Ovary (tissue), 3 donors: ENCODE data around the gene RGS9.

ENCODE experiments used
- EP300 ChIP-seq: sonication (generic); formaldehyde crosslinking; IDR thresholded peaks from one replicate; pipeline ENCODE4 v1.6.1; 2017; ENCODE audit warnings: antibody characterized with exemption
- POLR2A ChIP-seq: fragments of 450-650 bp; IDR thresholded peaks from one replicate; pipeline ENCODE4 v1.6.1; 2017; ENCODE audit warnings: antibody characterized with exemption, mild to moderate bottlenecking, moderate library complexity
- TF ChIP-seq, protein P1 (sequence below), 3 donors: fragments of 450-650 bp in 2 of 3; fragments of 200-600 bp in 1 of 3; IDR thresholded peaks; one replicate each; pipeline versions ENCODE4 v1.5.1 to v1.8.0; 2016 to 2022; ENCODE audit warnings: antibody characterized with exemption in 3 of 3, mild to moderate bottlenecking in 1 of 3
- donor health status: DM: no; HTN: no; CAD: no.

DNA sequence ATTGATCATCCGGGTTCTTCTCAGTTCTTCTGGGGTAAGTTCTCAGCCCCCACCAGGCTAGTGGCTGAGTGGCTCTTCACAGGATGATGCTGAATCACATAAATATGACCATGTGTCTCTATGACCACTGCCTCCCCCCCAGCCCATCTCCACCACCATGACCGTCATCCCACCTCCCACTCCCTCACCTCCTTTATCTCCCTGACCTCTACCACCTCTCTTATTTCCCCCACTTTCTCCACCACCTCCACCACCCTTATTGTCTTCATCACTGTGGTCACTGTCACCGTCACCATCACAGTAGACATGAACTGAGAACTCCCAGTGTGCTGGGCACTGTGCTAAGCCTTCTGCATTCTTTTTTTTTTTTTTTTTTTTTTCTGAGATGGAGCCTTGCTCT, 32.5 kb downstream of the RGS9 start:
- TF ChIP-seq, protein P1, sequence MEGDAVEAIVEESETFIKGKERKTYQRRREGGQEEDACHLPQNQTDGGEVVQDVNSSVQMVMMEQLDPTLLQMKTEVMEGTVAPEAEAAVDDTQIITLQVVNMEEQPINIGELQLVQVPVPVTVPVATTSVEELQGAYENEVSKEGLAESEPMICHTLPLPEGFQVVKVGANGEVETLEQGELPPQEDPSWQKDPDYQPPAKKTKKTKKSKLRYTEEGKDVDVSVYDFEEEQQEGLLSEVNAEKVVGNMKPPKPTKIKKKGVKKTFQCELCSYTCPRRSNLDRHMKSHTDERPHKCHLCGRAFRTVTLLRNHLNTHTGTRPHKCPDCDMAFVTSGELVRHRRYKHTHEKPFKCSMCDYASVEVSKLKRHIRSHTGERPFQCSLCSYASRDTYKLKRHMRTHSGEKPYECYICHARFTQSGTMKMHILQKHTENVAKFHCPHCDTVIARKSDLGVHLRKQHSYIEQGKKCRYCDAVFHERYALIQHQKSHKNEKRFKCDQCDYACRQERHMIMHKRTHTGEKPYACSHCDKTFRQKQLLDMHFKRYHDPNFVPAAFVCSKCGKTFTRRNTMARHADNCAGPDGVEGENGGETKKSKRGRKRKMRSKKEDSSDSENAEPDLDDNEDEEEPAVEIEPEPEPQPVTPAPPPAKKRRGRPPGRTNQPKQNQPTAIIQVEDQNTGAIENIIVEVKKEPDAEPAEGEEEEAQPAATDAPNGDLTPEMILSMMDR (IDR thresholded peaks at IDR 0.05) = no peak
- no peak for TF ChIP-seq POLR2A
- TF ChIP-seq EP300 = no peak
